HG02973 (cell line): ENCODE results near the gene C11orf91.

Experiments used
- ATAC-seq: cut with Tn5 transposase; IDR thresholded peaks from one replicate; pipeline ENCODE4 v1.9.1; 2021; ENCODE audit warnings: moderate library complexity; ENCODE audit not compliant: unreplicated experiment

Gene C11orf91

GRCh38 chr11:33651990-33652389 is 48.6 kb downstream of the C11orf91 start:
- ATAC-seq: no peak

- ATAC-seq: no peak
Observed at GRCh38 chr11:33651555-33651954, 49.1 kb downstream of the C11orf91 start.

GRCh38 chr11:33649944-33650343 is 50.7 kb downstream of the C11orf91 start:
- no peak for ATAC-seq
